Measurements from ENCODE around the gene RBBP8NL. TPM values are rescaled to one million over a fixed set of nuclear protein-coding genes. Genes with fewer than 3 reads are reported as not detected.

Gene RBBP8NL
- total RNA-seq, 1 experiment from 2014 or later = 39.2 TPM

GRCh38 chr20:62396367-62397239, 30.7 kb downstream of the RBBP8NL start:
- no peak for DNase-seq
- H3K4me1 Mint-ChIP-seq (ENCODE audit: low read depth, unreplicated experiment) = no peaks in the 10 kb centered on the region
- POLR2A ChIA-PET = interaction anchor here (0.5 to 1.4 kb wide), 2 partner anchors 10 to 54 kb away, joined by 3 to 6 read pairs; partner anchors contain the start of gene RPS21

GRCh38 chr20:62395311-62396242, 31.8 kb downstream of the RBBP8NL start:
- no peaks in the 10 kb centered on the region for H3K4me1 ChIP-seq
- H3K4me3 Mint-ChIP-seq (ENCODE audit: unreplicated experiment) = no peak overlapping the region
- H3K9me3 ChIP-seq = no peaks in the 10 kb centered on the region
- peaks cover 73% of the 10 kb centered on the region for H3K36me3 Mint-ChIP-seq (ENCODE audit: insufficient read depth, unreplicated experiment)
- CTCF ChIA-PET = interaction anchor here (0.6 to 3.4 kb wide), 2 partner anchors 13 to 92 kb away, joined by 3 to 9 read pairs; partner anchors contain the start of gene ADRM1
- H3K9me3 Mint-ChIP-seq (ENCODE audit: unreplicated experiment) = peaks cover 13% of the 10 kb centered on the region
- DNase-seq = no peak
- H3K27me3 ChIP-seq (replicated peaks; ENCODE audit: control insufficient read depth, insufficient read depth, low read length) = no peaks in the 10 kb centered on the region
- peak; percentile 21 to 27 for TF ChIP-seq CTCF (IDR thresholded peaks at IDR 0.05; ENCODE audit: insufficient read depth in 1 of 2, low read depth in 1 of 2, low read length in 1 of 2, severe bottlenecking in 1 of 2, unreplicated experiment in 1 of 2)
- no peaks in the 10 kb centered on the region for H3K36me3 ChIP-seq (ENCODE audit: control insufficient read depth, insufficient read depth, low read length)
- POLR2A ChIA-PET = interaction anchor here (0.6 to 1.4 kb wide), 2 partner anchors 9 to 35 kb away, joined by 3 read pairs; partner anchors contain the start of gene RPS21
- no peak overlapping the region for H3K4me3 ChIP-seq (ENCODE audit: low read depth, low read length)
- intact Hi-C loops (cut with micrococcal nuclease; ENCODE audit: unreplicated experiment) = no loop called here
- no peaks in the 10 kb centered on the region for H3K4me1 Mint-ChIP-seq (ENCODE audit: low read depth, unreplicated experiment)
- no peaks in the 10 kb centered on the region for H3K27me3 Mint-ChIP-seq (ENCODE audit: insufficient read depth, unreplicated experiment)
- BruUV-seq (replicated peaks) = no TSS peak
- H3K27ac Mint-ChIP-seq (ENCODE audit: unreplicated experiment) = peak overlapping the region; percentile 11

More at GRCh38 chr20:62396367-62397239, 30.7 kb downstream of the RBBP8NL start:
- Mint-ChIP-seq H3K4me3 (ENCODE audit: unreplicated experiment) (no peak overlapping the region), H3K9me3 (ENCODE audit: unreplicated experiment) (peaks cover 13% of the 10 kb centered on the region), H3K36me3 (ENCODE audit: insufficient read depth, unreplicated experiment) (peaks cover 71% of the 10 kb centered on the region), H3K27me3 (ENCODE audit: insufficient read depth, unreplicated experiment) (no peaks in the 10 kb centered on the region), H3K27ac (ENCODE audit: unreplicated experiment) (peak overlapping the region; percentile 19)
- BruUV-seq (replicated peaks) = no TSS peak
- no peak overlapping the region for H3K4me3 ChIP-seq (ENCODE audit: low read depth, low read length)
- no peak for TF ChIP-seq CTCF (IDR thresholded peaks at IDR 0.05; ENCODE audit: insufficient read depth in 1 of 2, low read depth in 1 of 2, low read length in 1 of 2, severe bottlenecking in 1 of 2, unreplicated experiment in 1 of 2)
- CTCF ChIA-PET = interaction anchor here (0.6 to 3.4 kb wide), 3 partner anchors 14 to 94 kb away, joined by 3 to 9 read pairs (median 4); partner anchors contain the start of gene ADRM1
- H3K4me1 ChIP-seq = no peaks in the 10 kb centered on the region
- H3K9me3 ChIP-seq = no peaks in the 10 kb centered on the region
- no peaks in the 10 kb centered on the region for H3K36me3 ChIP-seq (ENCODE audit: control insufficient read depth, insufficient read depth, low read length)
- no peaks in the 10 kb centered on the region for H3K27me3 ChIP-seq (replicated peaks; ENCODE audit: control insufficient read depth, insufficient read depth, low read length)
- intact Hi-C loops (cut with micrococcal nuclease; ENCODE audit: unreplicated experiment) = no loop called here
